Kidney (tissue), 14 donors: Measurements from ENCODE around the gene ADIPOQ. TPM values are rescaled to one million over a fixed set of nuclear protein-coding genes. Genes with fewer than 3 reads are reported as not detected.
"Not testable (repeated sequence)": the region's sequence is repeated elsewhere in the genome, so short reads cannot be mapped to it uniquely, and the experiment has no call there.

Experiments
- DNase-seq, 5 donors: peaks; one replicate each; pipeline ENCODE4 v3.0.0-alpha.2; 2013 to 2020
- FAIRE-seq: peaks from 2 replicates; lab custom pipeline; 2012; peaks lifted over from hg19 to GRCh38; lab: Jason Lieb, UNC
- H3K27ac ChIP-seq, 2 donors: one replicate each; pipeline ENCODE4 v1.7.0; 2013; ENCODE audit warnings: low read depth in 2 of 2, low read length in 2 of 2, inconsistent platforms in 1 of 2
- H3K27me3 ChIP-seq: one replicate; pipeline ENCODE4 v1.7.1; 2013; ENCODE audit warnings: low read length, inconsistent platforms; ENCODE audit not compliant: control insufficient read depth, insufficient read depth
- H3K36me3 ChIP-seq, 3 donors: one replicate each; pipeline versions ENCODE4 v1.7.0 to v1.7.1; 2013; ENCODE audit warnings: low read length in 3 of 3, control low read depth in 1 of 3, inconsistent platforms in 1 of 3; ENCODE audit not compliant: insufficient read depth in 3 of 3, control insufficient read depth in 2 of 3
- H3K4me1 ChIP-seq, 3 donors: one replicate each; pipeline versions ENCODE4 v1.7.0 to v1.7.1; 2013; ENCODE audit warnings: low read length in 3 of 3, inconsistent platforms in 1 of 3, low read depth in 1 of 3; ENCODE audit not compliant: control insufficient read depth in 2 of 3, insufficient read depth in 2 of 3
- H3K4me3 ChIP-seq, 3 donors: one replicate each; pipeline versions ENCODE4 v1.7.0 to v1.8.1; 2013; ENCODE audit warnings: low read length in 3 of 3, control low read depth in 1 of 3, inconsistent platforms in 1 of 3
- H3K9ac ChIP-seq, 3 donors: one replicate each; pipeline versions ENCODE4 v1.7.0 to v1.7.1; 2013; ENCODE audit warnings: low read length in 3 of 3, control low read depth in 1 of 3, inconsistent platforms in 1 of 3
- H3K9me3 ChIP-seq, 3 donors: one replicate each; pipeline versions ENCODE4 v1.7.0 to v1.7.1; 2013; ENCODE audit warnings: low read length in 3 of 3, control low read depth in 1 of 3, inconsistent platforms in 1 of 3; ENCODE audit not compliant: control insufficient read depth in 2 of 3, insufficient read depth in 1 of 3
- intact Hi-C: fragments of 100-400 bp; cut with DNase I; formaldehyde crosslinking; loops from one replicate; pipeline ENCODE4 v1.11.1; 2022
- polyA plus RNA-seq: library from polyadenylated mRNA; stranded (reverse); fragments of 350-450 nt; fragmentation: Illumina TruSeq; extraction: RNeasy Lipid Tissue Mini Kit (QIAGEN cat#74804); gene quantifications from one replicate; pipeline ENCODE4 v1.2.3, GENCODE V29; 2014; ENCODE audit warnings: low read depth, low replicate concordance; ENCODE audit not compliant: insufficient read depth
- total RNA-seq: library from RNA; stranded (reverse); fragmentation: NEBNext Ultra II Directional; extraction: Animal tissue kit (Norgen Biotek cat#: 25700); gene quantifications from one replicate; pipeline ENCODE4 v1.2.1, GENCODE V29; 2021
- TF ChIP-seq, protein P1 (sequence below): IDR thresholded peaks from 3 replicates; pipeline ENCODE4 v1.5.1; 2012; ENCODE audit warnings: mild to moderate bottlenecking, moderate library complexity, borderline replicate concordance; ENCODE audit not compliant: insufficient read depth; ENCODE audit errors: extremely low read depth
- donor health status: control.
- donor health status: control.
- donor health status: control.
- donor health status: control.
- donor health status: control.
- donor health status: DM: yes; HTN: yes; CAD: no.
- donor health status: Normal renal cell carcinoma (clear cell type).

ADIPOQ gene
- total and polyA plus RNA-seq, 2 donors from 2014 or later: not detected

DNA sequence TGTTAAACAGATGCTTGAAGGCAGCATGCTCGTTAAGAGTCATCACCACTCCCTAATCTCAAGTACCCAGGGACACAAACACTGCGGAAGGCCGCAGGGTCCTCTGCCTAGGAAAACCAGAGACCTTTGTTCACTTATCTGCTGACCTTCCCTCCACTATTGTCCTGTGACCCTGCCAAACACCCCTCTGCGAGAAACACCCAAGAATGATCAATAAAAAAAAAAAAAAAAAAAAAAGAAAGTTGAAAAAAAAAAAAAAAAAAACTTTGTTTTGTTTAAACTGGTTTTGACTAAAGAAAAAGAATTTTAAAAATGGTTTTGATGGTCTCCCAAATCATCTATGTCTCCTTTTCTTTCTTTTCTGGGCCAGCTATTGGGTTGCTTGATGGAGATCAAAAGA, 32.3 kb downstream of the ADIPOQ start:
- H3K9me3 ChIP-seq, H3K4me1 ChIP-seq, H3K27me3 ChIP-seq, H3K36me3 ChIP-seq, H3K27ac ChIP-seq, H3K9ac ChIP-seq, intact Hi-C loops, H3K4me3 ChIP-seq, FAIRE-seq, DNase-seq: not testable (repeated sequence)

GRCh38 chr3:186875708-186876107, 33.2 kb downstream of the ADIPOQ start:
- intact Hi-C loops: no loop called here
- Histone ChIP-seq H3K27me3 (no peaks in the 10 kb centered on the region), H3K4me3 (no peak overlapping the region), H3K27ac (no peak overlapping the region), H3K9ac (no peak overlapping the region), H3K4me1 (no peaks in the 10 kb centered on the region), H3K36me3 (no peaks in the 10 kb centered on the region), H3K9me3 (no peaks in the 10 kb centered on the region)
- DNase-seq: no peak
- FAIRE-seq: no peak
- TF ChIP-seq, protein P1, sequence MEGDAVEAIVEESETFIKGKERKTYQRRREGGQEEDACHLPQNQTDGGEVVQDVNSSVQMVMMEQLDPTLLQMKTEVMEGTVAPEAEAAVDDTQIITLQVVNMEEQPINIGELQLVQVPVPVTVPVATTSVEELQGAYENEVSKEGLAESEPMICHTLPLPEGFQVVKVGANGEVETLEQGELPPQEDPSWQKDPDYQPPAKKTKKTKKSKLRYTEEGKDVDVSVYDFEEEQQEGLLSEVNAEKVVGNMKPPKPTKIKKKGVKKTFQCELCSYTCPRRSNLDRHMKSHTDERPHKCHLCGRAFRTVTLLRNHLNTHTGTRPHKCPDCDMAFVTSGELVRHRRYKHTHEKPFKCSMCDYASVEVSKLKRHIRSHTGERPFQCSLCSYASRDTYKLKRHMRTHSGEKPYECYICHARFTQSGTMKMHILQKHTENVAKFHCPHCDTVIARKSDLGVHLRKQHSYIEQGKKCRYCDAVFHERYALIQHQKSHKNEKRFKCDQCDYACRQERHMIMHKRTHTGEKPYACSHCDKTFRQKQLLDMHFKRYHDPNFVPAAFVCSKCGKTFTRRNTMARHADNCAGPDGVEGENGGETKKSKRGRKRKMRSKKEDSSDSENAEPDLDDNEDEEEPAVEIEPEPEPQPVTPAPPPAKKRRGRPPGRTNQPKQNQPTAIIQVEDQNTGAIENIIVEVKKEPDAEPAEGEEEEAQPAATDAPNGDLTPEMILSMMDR: no peak

GRCh38 chr3:186879781-186880180, 37.3 kb downstream of the ADIPOQ start:
- no peak for DNase-seq
- no peak for FAIRE-seq
- H3K4me3 ChIP-seq: no peak overlapping the region
- H3K4me1 ChIP-seq: no peaks in the 10 kb centered on the region
- no peaks in the 10 kb centered on the region for H3K36me3 ChIP-seq
- TF ChIP-seq, protein P1: no peak
- H3K9me3 ChIP-seq: no peaks in the 10 kb centered on the region
- intact Hi-C loops: no loop called here
- no peak overlapping the region for H3K9ac ChIP-seq
- no peak overlapping the region for H3K27ac ChIP-seq
- no peaks in the 10 kb centered on the region for H3K27me3 ChIP-seq

- FAIRE-seq: no peak
Observed at GRCh38 chr3:186880406-186880805, 37.9 kb downstream of the ADIPOQ start.

More at GRCh38 chr3:186880406-186880805, 37.9 kb downstream of the ADIPOQ start:
- intact Hi-C loops: no loop called here
- no peak overlapping the region for H3K27ac ChIP-seq
- TF ChIP-seq, protein P1: no peak
- H3K4me3 ChIP-seq: no peak overlapping the region
- H3K27me3 ChIP-seq: no peaks in the 10 kb centered on the region
- H3K9ac ChIP-seq: no peak overlapping the region
- no peak for DNase-seq
- no peaks in the 10 kb centered on the region for H3K9me3 ChIP-seq
- no peaks in the 10 kb centered on the region for H3K4me1 ChIP-seq
- H3K36me3 ChIP-seq: no peaks in the 10 kb centered on the region
